HG02588 (cell line): Measurements from ENCODE around the gene PGLYRP1.

Experiments used
- ATAC-seq: cut with Tn5 transposase; IDR thresholded peaks from one replicate; pipeline ENCODE4 v1.9.1; 2021; ENCODE audit warnings: mild to moderate bottlenecking, moderate library complexity; ENCODE audit not compliant: unreplicated experiment

Gene PGLYRP1

GRCh38 chr19:46033401-46033800 lies 10.5 kb upstream of the PGLYRP1 start:
- no peak for ATAC-seq

- ATAC-seq = no peak
These were observed 9.8 kb upstream of the PGLYRP1 start for GRCh38 chr19:46032597-46033025.

GRCh38 chr19:46031781-46032596 lies 9.1 kb upstream of the PGLYRP1 start:
- no peak for ATAC-seq

- no peak for ATAC-seq
These were observed 8.1 kb upstream of the PGLYRP1 start for GRCh38 chr19:46030812-46031550.

- no peak for ATAC-seq
These were observed 3.0 kb upstream of the PGLYRP1 start for GRCh38 chr19:46025835-46026234.

- no peak for ATAC-seq
These were observed 492 bp upstream of the PGLYRP1 start for GRCh38 chr19:46023311-46023779.

- ATAC-seq = no peak
These were observed 807 bp downstream of the PGLYRP1 start for GRCh38 chr19:46022061-46022430.

GRCh38 chr19:46021531-46022041 lies 1.3 kb downstream of the PGLYRP1 start:
- ATAC-seq = no peak

- ATAC-seq = no peak
These were observed 2.1 kb downstream of the PGLYRP1 start for GRCh38 chr19:46020819-46021125.

GRCh38 chr19:46019270-46019669 lies 3.6 kb downstream of the PGLYRP1 start:
- no peak for ATAC-seq

GRCh38 chr19:46018729-46019251 lies 4.1 kb downstream of the PGLYRP1 start:
- no peak for ATAC-seq

- ATAC-seq = no peak
These were observed 4.8 kb downstream of the PGLYRP1 start for GRCh38 chr19:46017874-46018675.

GRCh38 chr19:46017095-46017429 lies 5.8 kb downstream of the PGLYRP1 start:
- ATAC-seq = no peak

- ATAC-seq = peak; percentile 55
These were observed 6.3 kb downstream of the PGLYRP1 start for GRCh38 chr19:46016426-46017094.

GRCh38 chr19:46015687-46016425 lies 7.0 kb downstream of the PGLYRP1 start:
- no peak for ATAC-seq

GRCh38 chr19:46014941-46015686 lies 7.7 kb downstream of the PGLYRP1 start:
- ATAC-seq = no peak

- ATAC-seq = no peak
These were observed 8.3 kb downstream of the PGLYRP1 start for GRCh38 chr19:46014534-46014933.

- ATAC-seq = no peak
These were observed 13.0 kb downstream of the PGLYRP1 start for GRCh38 chr19:46009530-46010510.
